ENCODE measurements around the gene BRD9.

GRCh38 chr5:908172-908571 lies 15.6 kb upstream of the BRD9 start:
- TF ChIP-seq CTCF (IDR thresholded peaks at IDR 0.05 in 8 of 11, conservative IDR thresholded peaks at IDR 0.05 in 3 of 11): no peak
- no peak for TF ChIP-seq POLR2A (IDR thresholded peaks at IDR 0.05)
